GM18507 (cell line): ENCODE results near the gene DOHH.
"Not testable (repeated sequence)": the region's sequence is repeated elsewhere in the genome, so short reads cannot be mapped to it uniquely, and the experiment has no call there.

Source experiments
- DNase-seq: peaks from one replicate; pipeline ENCODE4 v3.0.0; 2011; ENCODE audit warnings: low read depth; ENCODE audit not compliant: insufficient read length; ENCODE audit errors: extremely low spot score
- FAIRE-seq: peaks from 2 replicates; lab custom pipeline; 2011; peaks lifted over from hg19 to GRCh38; lab: Jason Lieb, UNC

The DOHH gene

GRCh38 chr19:3466635-3467034 is 33.8 kb downstream of the DOHH start:
- no peak for FAIRE-seq
- DNase-seq: no peak

DNA sequence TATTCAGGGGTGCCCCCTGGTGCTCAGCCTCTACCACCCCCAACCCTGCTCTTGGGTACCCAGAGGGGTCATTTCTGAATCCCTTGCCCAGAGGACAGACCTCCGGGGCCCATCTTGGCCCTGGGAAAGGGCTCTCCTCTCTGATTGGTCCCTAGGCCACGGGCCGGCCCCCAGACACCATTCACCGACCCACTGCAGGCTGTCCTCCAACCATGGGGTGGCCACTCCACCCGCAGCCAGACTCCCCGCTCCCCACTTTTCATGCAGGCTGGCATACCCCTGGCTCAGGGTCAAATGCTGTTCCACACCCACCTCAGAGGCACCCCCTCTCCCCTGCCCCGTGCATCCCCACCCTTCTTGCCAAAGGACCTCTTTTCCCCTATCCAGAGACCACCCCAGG is 34.9 kb downstream of the DOHH start:
- FAIRE-seq: no peak
- no peak for DNase-seq

DNA sequence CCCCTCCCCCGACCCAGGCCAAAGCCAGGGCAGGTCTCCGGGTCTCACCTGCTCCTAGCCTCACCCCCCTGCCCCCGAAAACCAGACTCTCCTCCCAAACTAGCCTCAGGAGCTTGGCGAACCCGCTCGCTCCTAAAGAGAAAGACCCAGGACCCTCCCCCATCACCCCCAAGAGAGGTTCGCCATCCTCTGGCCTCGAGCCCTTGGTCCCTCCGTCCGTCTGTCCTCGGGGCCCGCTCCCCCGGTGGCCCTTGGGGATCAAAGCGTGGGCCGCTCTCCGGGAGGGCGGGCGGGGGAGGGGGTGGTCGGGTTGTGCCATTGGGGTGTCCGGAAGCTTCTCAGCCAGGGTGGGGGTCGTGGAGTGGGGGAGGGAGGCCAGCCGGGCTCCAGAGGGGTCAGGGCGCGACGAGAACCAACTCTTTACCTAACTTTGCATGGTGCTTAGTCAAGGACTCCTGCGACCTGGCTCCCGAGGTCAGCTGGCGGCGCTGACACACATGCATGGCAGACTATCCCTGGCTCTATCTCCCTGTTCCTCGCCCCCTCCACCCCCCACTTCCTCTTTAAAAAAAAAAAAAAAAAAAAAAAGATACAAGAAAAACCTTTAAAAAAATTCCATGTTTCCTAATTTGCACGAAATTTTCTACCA is 35.8 kb downstream of the DOHH start:
- FAIRE-seq: no peak

GRCh38 chr19:3463714-3464586 is 36.5 kb downstream of the DOHH start:
- FAIRE-seq (no peak), DNase-seq (no peak)

More for the DNA sequence above, 35.8 kb downstream of the DOHH start:
- no peak for DNase-seq

GRCh38 chr19:3462991-3463713 is 37.3 kb downstream of the DOHH start:
- DNase-seq: no peak
- no peak for FAIRE-seq

DNA sequence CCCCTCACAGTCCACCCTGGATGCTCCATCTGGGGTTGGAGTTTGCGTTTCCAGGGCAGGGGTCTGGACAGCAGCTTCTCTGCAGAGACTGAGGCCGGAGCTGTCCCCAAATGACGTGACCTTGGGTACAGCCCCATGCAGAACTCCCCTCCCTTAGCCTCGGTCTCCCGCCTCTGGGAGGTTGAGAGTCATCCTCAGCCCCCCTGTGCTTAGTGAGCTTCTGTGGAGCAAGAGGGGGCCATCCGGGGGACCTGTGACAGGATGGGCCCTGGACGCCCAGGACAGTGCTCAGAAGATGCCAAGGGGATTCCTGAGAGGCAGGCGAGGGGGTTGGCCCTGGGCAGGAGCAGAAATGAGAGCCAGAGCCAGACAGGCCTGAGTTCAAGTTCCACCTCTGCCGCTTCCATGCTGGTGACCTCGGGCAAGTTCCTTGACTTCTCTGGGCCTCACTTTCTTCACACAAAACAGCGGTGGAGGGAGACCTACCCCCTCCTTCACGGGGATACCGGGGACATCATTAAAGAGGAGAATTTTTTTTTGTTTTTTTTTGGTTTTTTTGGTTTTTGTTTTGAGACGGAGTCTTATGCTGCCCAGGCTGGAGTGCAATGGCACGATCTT is 40.4 kb downstream of the DOHH start:
- no peak for DNase-seq
- no peak for FAIRE-seq

DNA sequence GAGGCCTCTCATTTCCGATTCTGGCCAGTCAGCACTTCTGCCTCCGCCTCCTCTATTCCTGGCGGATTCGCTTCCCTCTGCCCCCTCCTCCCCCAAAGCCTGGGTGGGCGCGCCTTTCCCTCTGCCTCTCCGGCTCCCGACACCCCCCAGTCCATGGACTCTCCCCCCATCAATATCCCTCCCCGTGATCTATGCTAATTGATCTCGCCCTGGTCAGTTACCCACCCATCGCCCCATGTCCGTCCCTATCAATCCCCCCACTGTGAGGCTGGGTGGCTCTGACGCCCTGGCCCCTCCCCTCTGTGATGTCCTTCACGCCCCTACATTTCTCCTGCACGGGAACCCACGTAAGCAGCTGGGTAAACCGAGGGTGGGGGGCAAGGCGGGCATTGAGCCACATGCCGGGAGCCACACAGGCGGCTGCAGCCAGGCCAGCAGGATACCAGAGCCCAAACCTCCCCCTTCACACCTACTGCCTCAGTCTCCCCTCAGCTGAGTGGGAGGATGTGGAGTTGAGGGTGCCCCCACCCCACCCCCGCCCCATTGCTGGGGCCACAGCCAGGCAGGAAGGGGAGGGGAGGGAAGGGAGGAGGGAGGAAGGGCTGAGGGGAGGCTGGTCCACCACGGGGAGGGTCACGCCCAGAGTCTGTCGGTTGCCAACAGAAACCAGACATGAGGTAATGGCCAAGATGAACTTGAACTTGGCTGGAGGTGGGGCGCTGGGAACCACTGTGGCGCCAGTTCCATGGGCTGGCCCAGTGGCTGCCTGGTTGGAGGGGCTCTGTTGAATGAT is 41.2 kb downstream of the DOHH start:
- DNase-seq (no peak), FAIRE-seq (no peak)

- FAIRE-seq (no peak), DNase-seq (no peak)
Measured at GRCh38 chr19:3458229-3459088, 42.0 kb downstream of the DOHH start.

GRCh38 chr19:3457528-3458228 is 42.8 kb downstream of the DOHH start:
- FAIRE-seq (no peak), DNase-seq (no peak)

- no peak for FAIRE-seq
- DNase-seq: no peak
Measured at GRCh38 chr19:3456925-3457527, 43.4 kb downstream of the DOHH start.

GRCh38 chr19:3455960-3456601 is 44.4 kb downstream of the DOHH start:
- FAIRE-seq: no peak
- DNase-seq: no peak

DNA sequence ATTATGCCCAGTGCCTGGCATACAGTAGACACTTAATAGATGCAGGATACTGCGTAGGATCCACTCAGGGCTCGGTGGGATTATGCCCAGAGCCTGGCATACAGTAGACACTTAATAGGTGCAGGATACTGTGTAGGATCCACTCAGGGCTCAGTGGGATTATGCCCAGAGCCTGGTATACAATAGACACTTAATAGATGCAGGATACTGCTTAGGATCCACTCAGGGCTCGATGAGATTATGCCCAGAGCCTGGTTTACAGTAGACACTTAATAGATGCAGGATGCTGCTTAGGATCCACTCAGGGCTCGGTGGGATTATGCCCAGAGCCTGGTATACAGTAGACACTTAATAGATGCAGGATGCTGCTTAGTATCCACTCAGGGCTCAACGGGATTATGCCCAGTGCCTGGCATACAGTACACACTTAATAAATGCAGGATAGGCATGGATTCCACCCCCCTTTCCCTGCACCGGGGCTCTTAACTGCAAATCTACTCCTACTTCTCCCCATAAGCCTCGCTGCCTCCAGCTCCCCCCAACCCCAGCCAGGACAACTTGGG is 45.0 kb downstream of the DOHH start:
- FAIRE-seq (no peak), DNase-seq (no peak)

GRCh38 chr19:3454656-3455392 is 45.6 kb downstream of the DOHH start:
- DNase-seq: no peak
- no peak for FAIRE-seq

DNA sequence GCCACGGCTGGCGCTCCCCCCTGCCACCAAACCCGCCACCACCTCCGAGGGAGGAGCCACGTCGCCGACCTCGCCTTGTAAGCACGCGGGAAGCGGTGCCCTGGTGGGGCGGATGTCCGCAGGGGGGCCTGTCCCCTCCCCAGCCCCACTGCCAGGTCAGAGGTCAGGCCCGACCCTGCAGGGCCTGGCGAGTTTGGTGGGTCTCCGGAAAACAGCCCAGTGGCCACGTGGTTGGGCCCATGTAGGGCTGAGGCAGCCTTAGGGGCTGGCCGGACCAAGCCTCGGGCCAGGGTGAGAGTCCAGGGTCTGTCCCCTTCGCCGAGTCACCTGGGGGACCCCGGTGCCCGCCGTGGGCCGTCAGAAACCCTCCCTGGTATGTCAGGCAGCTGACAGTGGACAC is 46.6 kb downstream of the DOHH start:
- no peak for DNase-seq
- no peak for FAIRE-seq

- not testable (repeated sequence) for FAIRE-seq, DNase-seq
Measured at GRCh38 chr19:3452942-3453214, 47.6 kb downstream of the DOHH start.
